ENCODE measurements around the gene CD79B. TPM values are rescaled to one million over a fixed set of nuclear protein-coding genes. Genes with fewer than 3 reads are reported as not detected.
A peak's percentile ranks its signal among the peaks of the same experiment; 100 is the strongest.

Gene CD79B
- total and polyA plus RNA-seq, 9 of the 15 experiments (the other 6 are each of a cell fraction or from before 2014, with no cell fraction given) = 0.15 to 0.62 (median 0.44) TPM; not detected in 2

GRCh38 chr17:63930951-63931575, 1.1 kb downstream of the CD79B start (continued):
- TF ChIP-seq TFE3 (CRISPR knock-in tag; IDR thresholded peaks at IDR 0.05) (no peak), MAZ (CRISPR knock-in tag; conservative IDR thresholded peaks at IDR 0.05 in 1 of 2, IDR thresholded peaks at IDR 0.05 in 1 of 2) (0 out of 4 replicates have a peak, but pooled peaks of 1 of the 2 experiments have one; percentile 15), ZNF318 (IDR thresholded peaks at IDR 0.05; ENCODE audit: borderline replicate concordance in 1 of 2, low read depth in 1 of 2) (no peak)
